ENCODE results near the gene PSTPIP2. TPM values are rescaled to one million over a fixed set of nuclear protein-coding genes. Genes with fewer than 3 reads are reported as not detected.

The PSTPIP2 gene
- total and polyA plus RNA-seq, 2 of the 13 experiments (the other 11 are each of a cell fraction or from before 2014, with no cell fraction given): 0.25 to 0.27 TPM

GRCh38 chr18:45967007-45967706 lies 104.9 kb downstream of the PSTPIP2 start, which contains the start of gene EPG5 (continued):
- TF ChIP-seq HES4 (CRISPR knock-in tag; IDR thresholded peaks at IDR 0.05; ENCODE audit: borderline replicate concordance) (no peak), NFYB (CRISPR knock-in tag; IDR thresholded peaks at IDR 0.05) (peak; percentile 90), ZNF775 (CRISPR knock-in tag; IDR thresholded peaks at IDR 0.05; ENCODE audit: borderline replicate concordance) (no peak), KDM1A (CRISPR knock-in tag; IDR thresholded peaks at IDR 0.05) (no peak), MYC (CRISPR knock-in tag; IDR thresholded peaks at IDR 0.05; ENCODE audit: borderline replicate concordance) (peak; percentile 34; the same call in 1 of the 2 replicates), ZNF589 (CRISPR knock-in tag; conservative IDR thresholded peaks at IDR 0.05) (no peak), ARNTL (CRISPR knock-in tag; IDR thresholded peaks at IDR 0.05) (0 out of 2 replicates have a peak, but pooled peaks have one; percentile 52), HNF4A (CRISPR knock-in tag; IDR thresholded peaks at IDR 0.05) (0 out of 2 replicates have a peak, but pooled peaks have one; percentile 12), XRCC5 (optimal IDR thresholded peaks at IDR 0.05; ENCODE audit: low read length) (no peak), FOSL1 (CRISPR knock-in tag; IDR thresholded peaks at IDR 0.05; ENCODE audit: borderline replicate concordance) (no peak), ZNF280D (CRISPR knock-in tag; IDR thresholded peaks at IDR 0.05) (no peak), ZNF546 (CRISPR knock-in tag; conservative IDR thresholded peaks at IDR 0.05) (no peak), RNF2 (conservative IDR thresholded peaks at IDR 0.05; ENCODE audit: low read depth) (peak; percentile 41; the same call in 1 of the 2 replicates), PATZ1 (CRISPR knock-in tag; IDR thresholded peaks at IDR 0.05) (no peak)
- TF ChIP-seq, protein P1, sequence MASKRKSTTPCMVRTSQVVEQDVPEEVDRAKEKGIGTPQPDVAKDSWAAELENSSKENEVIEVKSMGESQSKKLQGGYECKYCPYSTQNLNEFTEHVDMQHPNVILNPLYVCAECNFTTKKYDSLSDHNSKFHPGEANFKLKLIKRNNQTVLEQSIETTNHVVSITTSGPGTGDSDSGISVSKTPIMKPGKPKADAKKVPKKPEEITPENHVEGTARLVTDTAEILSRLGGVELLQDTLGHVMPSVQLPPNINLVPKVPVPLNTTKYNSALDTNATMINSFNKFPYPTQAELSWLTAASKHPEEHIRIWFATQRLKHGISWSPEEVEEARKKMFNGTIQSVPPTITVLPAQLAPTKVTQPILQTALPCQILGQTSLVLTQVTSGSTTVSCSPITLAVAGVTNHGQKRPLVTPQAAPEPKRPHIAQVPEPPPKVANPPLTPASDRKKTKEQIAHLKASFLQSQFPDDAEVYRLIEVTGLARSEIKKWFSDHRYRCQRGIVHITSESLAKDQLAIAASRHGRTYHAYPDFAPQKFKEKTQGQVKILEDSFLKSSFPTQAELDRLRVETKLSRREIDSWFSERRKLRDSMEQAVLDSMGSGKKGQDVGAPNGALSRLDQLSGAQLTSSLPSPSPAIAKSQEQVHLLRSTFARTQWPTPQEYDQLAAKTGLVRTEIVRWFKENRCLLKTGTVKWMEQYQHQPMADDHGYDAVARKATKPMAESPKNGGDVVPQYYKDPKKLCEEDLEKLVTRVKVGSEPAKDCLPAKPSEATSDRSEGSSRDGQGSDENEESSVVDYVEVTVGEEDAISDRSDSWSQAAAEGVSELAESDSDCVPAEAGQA (IDR thresholded peaks at IDR 0.05; ENCODE audit: low read depth): 0 out of 2 replicates have a peak, but pooled peaks have one; percentile 31
- TF ChIP-seq, protein P1 (CRISPR knock-in tag; IDR thresholded peaks at IDR 0.05; ENCODE audit: borderline replicate concordance): no peak
- TF ChIP-seq, protein P2, sequence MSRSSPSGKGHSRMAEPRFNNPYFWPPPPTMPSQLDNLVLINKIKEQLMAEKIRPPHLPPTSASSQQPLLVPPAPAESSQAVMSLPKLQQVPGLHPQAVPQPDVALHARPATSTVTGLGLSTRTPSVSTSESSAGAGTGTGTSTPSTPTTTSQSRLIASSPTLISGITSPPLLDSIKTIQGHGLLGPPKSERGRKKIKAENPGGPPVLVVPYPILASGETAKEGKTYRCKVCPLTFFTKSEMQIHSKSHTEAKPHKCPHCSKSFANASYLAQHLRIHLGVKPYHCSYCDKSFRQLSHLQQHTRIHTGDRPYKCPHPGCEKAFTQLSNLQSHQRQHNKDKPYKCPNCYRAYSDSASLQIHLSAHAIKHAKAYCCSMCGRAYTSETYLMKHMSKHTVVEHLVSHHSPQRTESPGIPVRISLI (CRISPR knock-in tag; IDR thresholded peaks at IDR 0.05; ENCODE audit: borderline replicate concordance): peak; percentile 51; the same call in 1 of the 2 replicates

All from HepG2 (cell line).